Activated naive CD8-positive, alpha-beta T cell treated with anti-CD3 and anti-CD28 coated beads, Interleukin-2, amount 50 U/mL, for 16 hours (primary cell): ENCODE data around the gene TNRC6C.
"Not testable (repeated sequence)": the region's sequence is repeated elsewhere in the genome, so short reads cannot be mapped to it uniquely, and the experiment has no call there.

Experiments used
- DNase-seq: peaks from one replicate; pipeline ENCODE4 v3.0.0-alpha.2; 2020; ENCODE audit warnings: low read depth, low spot score

Gene TNRC6C

GRCh38 chr17:78042542-78042941, 84.0 kb downstream of the TNRC6C start:
- DNase-seq, result no peak

GRCh38 chr17:78043031-78043430, 84.5 kb downstream of the TNRC6C start:
- DNase-seq, result no peak

- DNase-seq, result no peak
These were observed 85.9 kb downstream of the TNRC6C start for GRCh38 chr17:78044280-78044835.

GRCh38 chr17:78045316-78045715, 86.8 kb downstream of the TNRC6C start:
- no peak for DNase-seq

- no peak for DNase-seq
These were observed 88.4 kb downstream of the TNRC6C start for GRCh38 chr17:78046923-78047322.

- no peak for DNase-seq
These were observed 90.1 kb downstream of the TNRC6C start for GRCh38 chr17:78048346-78049292.

DNA sequence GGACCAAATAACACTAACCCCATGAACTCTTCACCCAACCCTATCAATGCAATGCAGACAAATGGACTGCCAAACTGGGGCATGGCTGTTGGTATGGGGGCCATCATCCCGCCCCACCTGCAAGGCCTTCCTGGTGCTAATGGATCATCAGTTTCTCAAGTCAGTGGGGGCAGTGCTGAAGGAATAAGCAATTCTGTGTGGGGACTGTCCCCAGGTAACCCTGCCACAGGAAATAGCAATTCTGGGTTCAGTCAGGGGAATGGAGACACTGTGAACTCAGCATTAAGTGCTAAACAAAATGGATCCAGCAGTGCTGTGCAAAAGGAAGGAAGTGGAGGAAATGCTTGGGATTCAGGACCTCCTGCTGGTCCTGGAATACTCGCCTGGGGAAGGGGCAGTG, 91.1 kb downstream of the TNRC6C start:
- DNase-seq, result no peak

DNA sequence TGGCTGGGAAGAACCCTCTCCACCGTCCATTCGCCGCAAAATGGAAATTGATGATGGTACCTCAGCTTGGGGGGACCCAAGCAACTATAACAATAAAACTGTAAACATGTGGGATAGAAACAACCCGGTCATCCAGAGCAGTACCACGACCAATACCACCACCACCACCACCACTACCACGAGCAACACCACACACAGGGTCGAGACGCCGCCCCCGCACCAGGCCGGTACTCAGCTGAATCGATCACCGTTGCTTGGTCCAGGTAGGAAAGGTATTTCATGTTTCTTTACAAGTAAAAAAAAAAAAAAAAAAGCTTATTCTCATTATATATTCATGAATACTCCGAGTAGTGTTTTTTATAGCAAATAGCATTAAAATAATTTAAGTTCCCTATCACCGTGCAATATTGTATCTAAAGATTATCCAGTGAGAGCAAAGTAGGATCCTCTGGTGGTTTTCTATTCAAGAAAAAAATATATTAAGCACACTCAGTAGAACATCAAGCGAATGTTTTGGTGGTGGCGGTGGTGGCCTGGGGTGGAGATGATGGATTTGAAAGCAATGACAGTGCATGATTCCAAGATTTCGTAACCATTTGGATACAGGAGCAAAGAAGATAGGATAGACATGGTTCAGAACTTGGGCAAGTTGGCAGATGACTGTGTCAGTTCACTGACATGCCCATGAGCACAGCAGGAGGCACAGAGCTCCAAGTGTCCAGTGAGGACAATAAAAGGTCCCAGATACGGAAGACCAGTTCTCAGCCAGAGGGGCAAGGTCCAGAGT, 92.9 kb downstream of the TNRC6C start:
- no peak for DNase-seq

DNA sequence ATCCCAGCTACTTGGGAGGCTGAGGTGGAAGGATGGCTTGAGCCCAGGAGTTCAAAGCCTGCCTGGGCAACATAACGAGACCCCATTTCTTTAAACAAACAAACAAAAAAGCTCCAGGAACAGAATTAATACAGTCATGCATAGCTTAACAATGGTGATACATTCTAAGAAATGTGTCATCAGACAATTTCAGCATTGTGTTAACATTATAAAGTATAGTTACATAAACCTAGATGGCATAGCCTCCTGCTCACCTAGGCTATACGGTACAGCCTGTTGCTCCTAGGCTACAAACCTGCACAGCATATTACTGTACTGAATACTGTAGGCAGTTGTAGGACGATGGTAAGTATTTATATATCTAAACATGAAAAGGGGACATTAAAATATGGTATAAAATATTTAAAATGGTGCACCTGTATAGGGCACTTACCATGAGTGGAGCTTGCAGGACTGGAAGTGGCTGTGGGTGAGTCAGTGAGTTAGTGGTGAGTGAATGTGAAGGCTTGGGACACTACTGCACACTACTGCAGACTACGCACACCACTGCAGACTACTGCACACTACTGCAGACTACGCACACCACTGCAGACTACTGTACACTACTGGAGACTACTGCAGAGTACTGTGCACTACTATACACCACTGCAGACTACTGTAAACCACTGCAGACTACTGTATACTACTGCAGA, 95.4 kb downstream of the TNRC6C start:
- DNase-seq, result no peak

DNA sequence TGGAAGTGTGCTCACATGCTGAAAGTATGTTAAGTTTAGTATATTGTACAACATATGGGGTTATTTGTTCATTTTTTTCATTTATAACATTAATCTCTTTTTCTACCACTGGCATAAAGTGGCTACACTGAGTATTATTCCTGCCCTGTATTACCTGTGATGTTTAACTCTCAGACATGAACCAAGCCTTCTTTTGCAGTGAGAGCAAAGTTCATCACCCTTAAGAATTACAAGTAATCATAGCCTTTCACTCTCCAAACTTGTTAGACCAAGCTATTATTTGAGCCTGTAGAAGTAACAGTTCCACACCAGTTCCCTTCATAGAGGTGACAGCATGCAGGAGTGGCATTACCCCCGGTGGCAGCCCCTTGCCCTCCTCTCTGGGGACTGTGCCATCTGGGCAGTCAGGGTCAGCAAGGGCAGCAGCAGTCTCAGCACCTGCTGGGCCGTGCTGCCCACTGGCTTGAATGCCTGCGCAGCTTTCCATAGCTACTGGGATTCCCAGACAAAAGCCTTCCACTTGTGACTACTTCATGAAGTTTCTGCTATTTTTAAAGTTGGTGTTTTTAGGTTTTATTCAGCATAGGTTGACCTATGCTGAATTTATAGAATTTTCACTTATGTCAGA, 98.7 kb downstream of the TNRC6C start:
- no peak for DNase-seq

GRCh38 chr17:78058001-78058400, 99.5 kb downstream of the TNRC6C start:
- DNase-seq, result no peak

DNA sequence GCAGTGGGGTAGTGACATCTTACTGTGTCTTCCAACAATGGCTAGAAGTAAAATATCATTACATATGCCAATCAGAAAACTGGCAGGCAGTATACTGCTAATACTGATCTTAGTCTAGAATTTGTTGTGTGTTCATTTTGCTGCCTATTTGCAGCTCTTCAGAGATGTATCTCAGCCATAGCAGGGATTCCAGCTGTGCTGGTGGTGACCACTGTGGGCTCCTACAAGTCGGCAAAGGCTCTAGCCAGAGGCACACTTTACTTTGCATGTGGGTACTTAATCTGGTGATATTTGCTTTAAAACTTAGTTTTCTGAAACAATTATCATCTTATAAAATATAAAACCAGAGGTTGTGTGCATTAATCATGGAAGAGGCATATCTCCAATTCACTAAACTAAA, 100.1 kb downstream of the TNRC6C start:
- no peak for DNase-seq

GRCh38 chr17:78062596-78062995, 104.1 kb downstream of the TNRC6C start:
- DNase-seq, result no peak

DNA sequence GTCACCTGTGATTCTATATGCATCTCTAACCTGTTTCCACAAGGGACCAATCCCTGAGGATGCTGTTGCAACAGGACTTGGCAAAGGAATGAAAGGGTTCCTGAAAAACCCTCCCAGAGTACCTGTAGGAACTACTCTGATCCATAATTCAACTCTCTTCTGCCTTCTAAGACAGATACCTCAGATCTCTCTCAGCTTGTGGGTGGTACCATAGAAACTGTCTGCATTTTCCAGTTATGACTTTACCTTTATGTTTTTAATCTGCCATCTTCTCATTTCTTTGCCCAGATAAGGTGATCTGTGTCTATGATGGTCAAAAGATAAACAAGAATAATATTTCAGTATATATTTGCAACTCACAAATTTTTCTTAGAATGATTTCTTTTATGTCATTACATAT, 105.0 kb downstream of the TNRC6C start:
- DNase-seq, result no peak

DNA sequence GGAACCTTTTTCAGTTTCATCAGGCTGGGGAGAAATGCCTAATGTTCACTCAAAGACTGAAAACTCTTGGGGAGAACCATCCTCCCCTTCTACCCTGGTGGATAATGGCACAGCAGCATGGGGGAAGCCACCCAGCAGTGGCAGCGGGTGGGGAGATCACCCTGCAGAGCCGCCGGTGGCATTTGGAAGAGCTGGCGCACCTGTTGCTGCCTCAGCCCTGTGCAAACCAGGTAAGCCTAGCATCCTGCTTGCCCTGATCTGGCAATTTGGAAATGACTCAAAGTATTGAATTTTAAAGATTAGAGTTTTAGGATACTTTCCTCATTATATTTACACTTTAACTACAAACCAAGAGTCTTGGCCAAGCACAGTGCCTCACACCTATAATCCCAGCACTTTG, 106.2 kb downstream of the TNRC6C start:
- no peak for DNase-seq

GRCh38 chr17:78066976-78067375, 108.5 kb downstream of the TNRC6C start:
- not testable (repeated sequence) for DNase-seq

GRCh38 chr17:78069695-78070094, 111.2 kb downstream of the TNRC6C start:
- no peak for DNase-seq

DNA sequence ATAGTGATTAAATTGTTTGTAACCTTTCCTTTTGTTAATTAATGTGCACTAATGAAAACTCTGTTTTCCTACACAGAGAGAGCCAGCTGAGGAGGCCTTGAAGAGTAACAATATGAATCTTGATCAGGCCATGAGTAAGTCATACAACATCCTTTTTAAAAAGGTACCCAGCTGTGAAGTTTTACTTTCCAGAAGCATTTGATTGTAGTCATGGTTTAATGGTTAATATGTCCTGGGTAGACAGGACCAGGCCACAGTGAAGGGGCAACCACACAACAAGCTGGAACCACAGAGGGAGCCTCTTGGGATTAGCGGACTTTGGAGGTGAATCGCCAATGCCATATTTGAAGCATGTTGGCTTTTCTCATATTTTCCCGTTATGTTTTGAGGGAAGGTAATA, 114.5 kb downstream of the TNRC6C start:
- DNase-seq, result no peak

- no peak for DNase-seq
These were observed 116.5 kb downstream of the TNRC6C start for GRCh38 chr17:78075011-78075410.

DNA sequence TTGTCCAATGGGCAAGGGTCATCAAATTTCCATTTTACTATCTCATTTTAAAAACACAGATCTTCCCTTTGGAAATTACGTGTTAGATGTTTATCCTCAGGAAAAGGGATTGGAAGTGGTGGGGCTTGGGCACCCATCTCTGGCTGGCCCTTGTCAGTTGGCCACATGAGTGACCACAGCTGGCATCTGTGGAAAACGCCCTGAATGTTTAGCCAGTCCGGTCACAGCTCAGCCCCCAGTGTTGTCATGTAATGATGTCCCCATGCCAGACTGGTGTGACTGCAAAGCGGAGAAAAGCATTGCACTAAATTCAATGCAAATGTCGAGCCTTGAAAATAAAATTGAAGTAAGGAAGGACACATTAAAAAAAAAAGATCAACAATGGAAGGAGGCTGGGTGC, 117.0 kb downstream of the TNRC6C start:
- no peak for DNase-seq

DNA sequence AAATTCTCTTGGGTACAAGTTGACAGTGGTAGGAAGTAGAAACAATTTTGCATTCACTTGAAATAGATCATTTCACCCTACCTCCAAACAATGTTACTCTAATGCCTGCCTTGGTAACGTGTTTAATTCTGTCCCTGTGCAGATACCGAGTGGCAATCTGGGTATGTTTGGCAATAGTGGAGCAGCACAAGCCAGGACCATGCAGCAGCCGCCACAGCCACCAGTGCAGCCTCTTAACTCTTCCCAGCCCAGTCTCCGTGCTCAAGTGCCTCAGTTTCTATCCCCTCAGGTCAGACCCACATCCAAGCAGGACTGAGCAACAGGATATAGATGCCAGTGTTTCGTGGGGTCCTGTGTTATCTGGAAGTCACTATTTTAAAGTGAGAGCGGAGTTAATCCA, 120.8 kb downstream of the TNRC6C start:
- DNase-seq, result no peak
